Endothelial cell of umbilical vein (primary cell): ENCODE measurements around the gene DIAPH1. TPM values are rescaled to one million over a fixed set of nuclear protein-coding genes. Genes with fewer than 3 reads are reported as not detected.

ENCODE experiments used
- BruUV-seq: library from RNA; stranded (reverse); fragments of 400-500 nt; replicated peaks from 2 replicates; lab custom pipeline; 2021; lab: Mats Ljungman, UMichigan
- CTCF ChIA-PET: fragments of 300-600, 350-600 bp; sonication (Branson Sonifier 250); formaldehyde crosslinking; loops from one replicate; lab custom pipeline; 2021; ENCODE audit warnings: antibody characterized with exemption, inconsistent platforms; lab: Charles Lee
- POLR2A ChIA-PET: fragments of 300-600, 350-600 bp; sonication (Branson Sonifier 250); formaldehyde crosslinking; loops from one replicate; lab custom pipeline; 2021; ENCODE audit warnings: antibody characterized with exemption, inconsistent platforms; lab: Charles Lee
- DNase-seq: peaks from one replicate; pipeline ENCODE4 v3.0.0-alpha.2; 2011; ENCODE audit warnings: low read depth, low spot score
- FAIRE-seq: peaks from 2 replicates; lab custom pipeline; 2011; peaks lifted over from hg19 to GRCh38; lab: Jason Lieb, UNC
- H2AFZ ChIP-seq: 2 replicates; pipeline ENCODE4 v1.6.0; 2012; ENCODE audit warnings: low read depth, low read length, control low read depth, inconsistent platforms
- H3K27ac ChIP-seq: 2 replicates; pipeline ENCODE4 v1.5.1; 2011; ENCODE audit warnings: low read depth, mild to moderate bottlenecking, control low read depth, low read length, moderate library complexity; ENCODE audit not compliant: insufficient read depth
- H3K27me3 ChIP-seq, 2 experiments: 2 replicates each; pipeline versions ENCODE4 v1.6.0 to v1.6.1; 2011; ENCODE audit warnings: low read length in 2 of 2, mixed read lengths in 1 of 2; ENCODE audit not compliant: control insufficient read depth in 2 of 2, insufficient read depth in 2 of 2
- H3K36me3 ChIP-seq, 2 experiments: 2 replicates in 1 of 2; 3 replicates in 1 of 2; pipeline ENCODE4 v1.5.1; 2011; ENCODE audit warnings: low read length in 2 of 2, mild to moderate bottlenecking in 1 of 2, moderate library complexity in 1 of 2; ENCODE audit not compliant: control insufficient read depth in 2 of 2, insufficient read depth in 2 of 2; ENCODE audit errors: extremely low read depth in 1 of 2
- H3K4me1 ChIP-seq: 3 replicates; pipeline ENCODE4 v1.5.1; 2011; ENCODE audit warnings: mild to moderate bottlenecking, low read length; ENCODE audit not compliant: control insufficient read depth, insufficient read depth; ENCODE audit errors: extremely low read depth
- H3K4me2 ChIP-seq: 2 replicates; pipeline ENCODE4 v1.6.1; 2011; ENCODE audit warnings: low read length, control low read depth, mixed read lengths; ENCODE audit not compliant: insufficient read depth
- H3K4me3 ChIP-seq, 3 experiments: fragments of 200-600 bp in 1 of 3; sonication (generic), shearing (Covaris generic) in 1 of 3; replicated peaks in 1 of 3; 2 replicates each; pipeline ENCODE4 v1.5.1; 2011 to 2016; ENCODE audit warnings: control low read depth in 3 of 3, low read length in 3 of 3, mild to moderate bottlenecking in 2 of 3, inconsistent platforms in 1 of 3, low read depth in 1 of 3, moderate library complexity in 1 of 3; ENCODE audit not compliant: insufficient read depth in 1 of 3
- H3K79me2 ChIP-seq: 2 replicates; pipeline ENCODE4 v1.6.0; 2012; ENCODE audit warnings: low read length, inconsistent platforms; ENCODE audit not compliant: control insufficient read depth, insufficient read depth
- H3K9ac ChIP-seq: replicated peaks from 2 replicates; pipeline ENCODE3; 2011; ENCODE audit warnings: low read length, control low read depth; ENCODE audit not compliant: insufficient read depth; ENCODE audit errors: extremely low read depth
- H3K9me1 ChIP-seq: replicated peaks from 3 replicates; pipeline ENCODE4 v1.6.0; 2011; ENCODE audit warnings: mild to moderate bottlenecking, low read length; ENCODE audit not compliant: control insufficient read depth, insufficient read depth; ENCODE audit errors: extremely low read depth
- H3K9me3 ChIP-seq: replicated peaks from 2 replicates; pipeline ENCODE4 v1.5.1; 2012; ENCODE audit warnings: low read length, inconsistent platforms; ENCODE audit not compliant: control insufficient read depth, insufficient read depth
- H4K20me1 ChIP-seq: replicated peaks from 2 replicates; pipeline ENCODE3; 2011; ENCODE audit warnings: mild to moderate bottlenecking, low read length; ENCODE audit not compliant: control insufficient read depth, insufficient read depth; ENCODE audit errors: extremely low read depth
- EZH2 ChIP-seq: IDR thresholded peaks from 2 replicates; pipeline ENCODE4 v1.6.1; 2012; ENCODE audit warnings: borderline replicate concordance, low read depth, mild to moderate bottlenecking, moderate library complexity, low read length, inconsistent platforms; ENCODE audit not compliant: severe bottlenecking
- FOS ChIP-seq: IDR thresholded peaks from 2 replicates; pipeline ENCODE4 v1.6.1; 2011; ENCODE audit warnings: mild to moderate bottlenecking, low read length, moderate library complexity, borderline replicate concordance; ENCODE audit not compliant: insufficient read depth
- GATA2 ChIP-seq: IDR thresholded peaks from 2 replicates; pipeline ENCODE4 v1.7.0; 2011; ENCODE audit warnings: low read depth, mild to moderate bottlenecking, moderate library complexity, mixed read lengths, low read length; ENCODE audit not compliant: insufficient read length, insufficient read depth
- JUN ChIP-seq: IDR thresholded peaks from 2 replicates; pipeline ENCODE4 v1.6.1; 2011; ENCODE audit warnings: borderline replicate concordance, low read depth; ENCODE audit not compliant: insufficient read length, insufficient read depth
- MYC ChIP-seq: IDR thresholded peaks from one replicate; pipeline ENCODE4 v1.6.1; 2011; ENCODE audit warnings: mild to moderate bottlenecking, low read depth, low read length
- POLR2A ChIP-seq: IDR thresholded peaks from 2 replicates; pipeline ENCODE4 v1.6.1; 2012; ENCODE audit warnings: low read depth, mild to moderate bottlenecking, control low read depth, low read length
- POLR2AphosphoS5 ChIP-seq: IDR thresholded peaks from 2 replicates; pipeline ENCODE4 v1.6.1; 2012; ENCODE audit warnings: low read depth, mild to moderate bottlenecking, control low read depth, low read length, moderate library complexity; ENCODE audit not compliant: insufficient read depth
- dilution Hi-C: fragments of 300-500 bp; cut with MboI; formaldehyde crosslinking; loops from one replicate; pipeline ENCODE4 v1.15.0; 2019; ENCODE audit warnings: low sequenced_read_pairs; ENCODE audit not compliant: extremely low pct_ligation_motif_present
- intact Hi-C: fragments of 100-400 bp; cut with micrococcal nuclease; formaldehyde crosslinking; loops from one replicate; pipeline ENCODE4 v1.10.0; 2022
- polyA plus RNA-seq, 4 experiments: library from polyadenylated mRNA; depleted of rRNA in 3 of 4; stranded (reverse) in 3 of 4; unstranded in 1 of 4; fragments of >200 nt; gene quantifications; 2 replicates each; pipeline versions ENCODE4 v1.2.1 to v1.2.3, GENCODE V29; 2011 to 2012; ENCODE audit warnings: missing spikeins in 1 of 4
- total RNA-seq: library from RNA; stranded (reverse); gene quantifications from 2 replicates; pipeline ENCODE4 v1.2.3, GENCODE V29; 2021
- TF ChIP-seq, protein P1 (sequence below): IDR thresholded peaks from 2 replicates; pipeline ENCODE4 v1.6.1; 2011; ENCODE audit not compliant: insufficient read depth, insufficient read length
- TF ChIP-seq, protein P2 (sequence below), 2 donors: IDR thresholded peaks; 1 replicate in 1 of 2; 2 replicates in 1 of 2; pipeline ENCODE4 v1.5.1; 2011; ENCODE audit warnings: low read length in 2 of 2, mild to moderate bottlenecking in 2 of 2, moderate library complexity in 2 of 2, control low read depth in 1 of 2, inconsistent platforms in 1 of 2, low read depth in 1 of 2; ENCODE audit not compliant: insufficient read depth in 1 of 2; ENCODE audit errors: extremely low read depth in 1 of 2

DIAPH1 gene
- total and polyA plus RNA-seq, 2 donors (not counting 3 experiments of a cell fraction or from before 2014, with no cell fraction given), result 68.6 to 105 TPM

DNA sequence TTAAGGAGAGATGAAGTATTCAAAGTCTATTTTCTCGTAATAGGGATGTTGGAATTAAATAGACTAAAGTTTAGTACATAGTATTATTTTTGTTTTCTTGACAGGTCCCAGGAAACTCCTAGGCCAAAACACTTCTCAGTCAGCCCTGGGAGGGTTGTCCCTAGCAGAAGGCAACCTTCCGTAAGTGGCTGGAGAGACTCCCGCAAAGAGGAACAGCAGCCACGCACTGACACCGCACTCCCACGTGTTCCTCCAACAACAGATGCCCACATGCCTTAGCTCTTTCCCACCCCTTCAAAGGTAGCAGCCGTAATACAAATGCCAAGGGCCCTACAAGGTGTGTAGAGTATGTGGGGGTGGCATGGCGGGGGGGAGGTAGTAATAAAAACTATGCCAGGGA is 101.5 kb downstream of the DIAPH1 start:
- H3K27me3 ChIP-seq, result no peaks in the 10 kb centered on the region
- intact Hi-C loops (no loop called here), dilution Hi-C loops (no loop called here)
- POLR2A ChIA-PET, result no interaction called here
- no peaks in the 10 kb centered on the region for H3K9me3 ChIP-seq
- TF ChIP-seq MYC, result no peak
- TF ChIP-seq POLR2A, result no peak
- TF ChIP-seq, protein P1, sequence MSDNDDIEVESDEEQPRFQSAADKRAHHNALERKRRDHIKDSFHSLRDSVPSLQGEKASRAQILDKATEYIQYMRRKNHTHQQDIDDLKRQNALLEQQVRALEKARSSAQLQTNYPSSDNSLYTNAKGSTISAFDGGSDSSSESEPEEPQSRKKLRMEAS, result no peak
- no peak for TF ChIP-seq JUN
- TF ChIP-seq EZH2, result no peak
- no peak overlapping the region for H3K27ac ChIP-seq
- no peak for DNase-seq
- no peaks in the 10 kb centered on the region for H3K79me2 ChIP-seq
- no peak overlapping the region for H2AFZ ChIP-seq
- BruUV-seq, result no TSS peak
- no peak overlapping the region for H3K4me2 ChIP-seq
- no peaks in the 10 kb centered on the region for H3K9me1 ChIP-seq
- no peaks in the 10 kb centered on the region for H4K20me1 ChIP-seq
- no peak overlapping the region for H3K9ac ChIP-seq
- CTCF ChIA-PET, result interaction anchor here (1.3 to 6.0 kb wide), 4 partner anchors 7 to 96 kb away, joined by 4 to 70 read pairs (median 8); partner anchors contain the start of gene PCDHGA11
- peaks cover 35% of the 10 kb centered on the region for H3K4me1 ChIP-seq
- H3K36me3 ChIP-seq, result peaks cover 2 to 10% of the 10 kb centered on the region in 2 experiments
- H3K4me3 ChIP-seq, result no peak overlapping the region
- FAIRE-seq, result no peak

DNA sequence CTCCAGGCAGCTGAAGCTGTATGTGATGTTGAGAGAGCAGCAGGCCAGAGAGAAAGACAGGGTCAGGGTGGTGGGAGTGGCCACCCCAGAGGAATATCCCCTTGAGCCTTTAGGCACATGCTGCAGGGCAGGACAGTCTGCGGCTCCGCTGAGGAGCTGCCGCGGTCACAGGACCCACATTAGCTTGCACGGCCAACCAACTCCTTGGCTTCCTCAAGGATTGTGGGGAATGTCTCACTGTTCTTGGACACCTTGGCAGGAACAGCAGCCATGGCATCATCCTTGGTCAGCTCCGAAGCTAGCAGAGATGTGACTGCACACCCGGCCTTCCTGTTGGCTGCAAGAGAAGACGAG is 102.2 kb downstream of the DIAPH1 start:
- BruUV-seq, result no TSS peak
- Histone ChIP-seq H3K4me3 (no peak overlapping the region), H3K9me1 (no peaks in the 10 kb centered on the region), H3K79me2 (no peaks in the 10 kb centered on the region), H3K9me3 (no peaks in the 10 kb centered on the region), H3K4me1 (peaks cover 30% of the 10 kb centered on the region), H3K36me3 (peaks cover 2 to 10% of the 10 kb centered on the region in 2 experiments), H3K9ac (no peak overlapping the region), H3K27me3 (no peaks in the 10 kb centered on the region), H3K27ac (no peak overlapping the region), H2AFZ (no peak overlapping the region), H3K4me2 (no peak overlapping the region), H4K20me1 (no peaks in the 10 kb centered on the region)
- ChIA-PET CTCF (interaction anchor here (1.8 to 6.0 kb wide), 3 partner anchors 7 to 95 kb away, joined by 5 to 70 read pairs (median 12); partner anchors contain the start of gene PCDHGA11), POLR2A (no interaction called here)
- FAIRE-seq, result no peak
- TF ChIP-seq EZH2, result no peak
- no peak for TF ChIP-seq POLR2AphosphoS5
- TF ChIP-seq FOS, result no peak
- no peak for TF ChIP-seq POLR2A
- no peak for TF ChIP-seq MYC
- TF ChIP-seq, protein P2, sequence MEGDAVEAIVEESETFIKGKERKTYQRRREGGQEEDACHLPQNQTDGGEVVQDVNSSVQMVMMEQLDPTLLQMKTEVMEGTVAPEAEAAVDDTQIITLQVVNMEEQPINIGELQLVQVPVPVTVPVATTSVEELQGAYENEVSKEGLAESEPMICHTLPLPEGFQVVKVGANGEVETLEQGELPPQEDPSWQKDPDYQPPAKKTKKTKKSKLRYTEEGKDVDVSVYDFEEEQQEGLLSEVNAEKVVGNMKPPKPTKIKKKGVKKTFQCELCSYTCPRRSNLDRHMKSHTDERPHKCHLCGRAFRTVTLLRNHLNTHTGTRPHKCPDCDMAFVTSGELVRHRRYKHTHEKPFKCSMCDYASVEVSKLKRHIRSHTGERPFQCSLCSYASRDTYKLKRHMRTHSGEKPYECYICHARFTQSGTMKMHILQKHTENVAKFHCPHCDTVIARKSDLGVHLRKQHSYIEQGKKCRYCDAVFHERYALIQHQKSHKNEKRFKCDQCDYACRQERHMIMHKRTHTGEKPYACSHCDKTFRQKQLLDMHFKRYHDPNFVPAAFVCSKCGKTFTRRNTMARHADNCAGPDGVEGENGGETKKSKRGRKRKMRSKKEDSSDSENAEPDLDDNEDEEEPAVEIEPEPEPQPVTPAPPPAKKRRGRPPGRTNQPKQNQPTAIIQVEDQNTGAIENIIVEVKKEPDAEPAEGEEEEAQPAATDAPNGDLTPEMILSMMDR (IDR thresholded peaks at IDR 0.05; ENCODE audit: extremely low read depth in 1 of 2, insufficient read depth in 1 of 2, low read depth in 1 of 2, low read length in 2 of 2), result no peak
- TF ChIP-seq JUN, result no peak
- TF ChIP-seq, protein P1, result no peak
- TF ChIP-seq GATA2, result no peak
- no peak for DNase-seq
- dilution Hi-C loops (no loop called here), intact Hi-C loops (no loop called here)
